ENCODE measurements around the gene NEK6. TPM values are rescaled to one million over a fixed set of nuclear protein-coding genes. Genes with fewer than 3 reads are reported as not detected.
A peak's percentile ranks its signal among the peaks of the same experiment; 100 is the strongest.

The NEK6 gene
- total and polyA plus RNA-seq, 10 of the 15 experiments (the other 5 are each of a cell fraction or from before 2014, with no cell fraction given): 31.3 to 161 (median 89.2) TPM

GRCh38 chr9:124214116-124214515 is 43.6 kb upstream of the NEK6 start:
- Histone ChIP-seq H4K20me1 (ENCODE audit: control insufficient read depth, insufficient read depth) (no peaks in the 10 kb centered on the region), H3K4me2 (ENCODE audit: control insufficient read depth, insufficient read depth) (no peak overlapping the region), H3K9ac (ENCODE audit: control insufficient read depth, insufficient read depth, low read length) (no peak overlapping the region), H3K79me2 (ENCODE audit: control insufficient read depth, insufficient read depth, low read length) (no peaks in the 10 kb centered on the region; the same call in 1 of the 2 replicates), H3K4me1 (ENCODE audit: control insufficient read depth, insufficient read depth, low read length) (peaks cover 77% of the 10 kb centered on the region), H3K4me3 (no peak overlapping the region), H3K9me3 (replicated peaks; ENCODE audit: control insufficient read depth, insufficient read depth, low read length) (no peaks in the 10 kb centered on the region), H2AFZ (ENCODE audit: control insufficient read depth, low read depth, low read length) (no peak overlapping the region; the same call in 1 of the 2 replicates), H3K27me3 (replicated peaks in 1 of 2; ENCODE audit: control insufficient read depth in 2 of 2, insufficient read depth in 2 of 2, low read length in 1 of 2) (no peaks in the 10 kb centered on the region), H3K36me3 (ENCODE audit: control insufficient read depth in 2 of 2, insufficient read depth in 2 of 2, low read length in 1 of 2) (no peaks in the 10 kb centered on the region), H3K27ac (ENCODE audit: control insufficient read depth, insufficient read depth) (no peak overlapping the region)
- ChIA-PET POLR2A (interaction anchor here (1.1 kb wide), 1 partner anchor 17 kb away, joined by 3 read pairs; no protein-coding TSS in a partner anchor), CTCF (interaction anchor here (1.2 kb wide), 1 partner anchor 17 kb away, joined by 4 read pairs; no protein-coding TSS in a partner anchor), RAD21 (ENCODE audit: unreplicated experiment) (interaction anchor here (0.6 to 16.1 kb wide), 3 partner anchors 10 to 437 kb away, joined by 3 to 293 read pairs (median 4); no protein-coding TSS in a partner anchor), SMC1A (ENCODE audit: uncharacterized antibody, unreplicated experiment) (interaction anchor here (4.4 to 13.1 kb wide), 2 partner anchors 14 to 43 kb away, joined by 19 to 249 read pairs; partner anchors contain the start of gene NEK6)
- no peak for TF ChIP-seq EZH2 (IDR thresholded peaks at IDR 0.05; ENCODE audit: borderline replicate concordance, control insufficient read depth, low read depth, low read length)
- TF ChIP-seq SPI1 (IDR thresholded peaks at IDR 0.05; ENCODE audit: borderline replicate concordance, insufficient read depth, low read depth, low read length): peak; percentile 53; the same call in 1 of the 2 replicates
- no peak for FAIRE-seq
- in situ Hi-C loops (cut with MboI): loop anchor here (25.0 kb wide), 1 partner anchor 1423 kb away; no protein-coding TSS in a partner anchor
- no peak for DNase-seq (ENCODE audit: low read depth, low spot score)
- intact Hi-C loops (cut with micrococcal nuclease; ENCODE audit: unreplicated experiment): no loop called here
- no peak for ATAC-seq
- 33% methylated on average over 8 of the region's 8 CpGs for WGBS (ENCODE audit: insufficient coverage, insufficient replicate concordance, low lambda C conversion rate, missing lambda C conversion rate)
- no TSS peak for BruUV-seq (replicated peaks)

- Histone ChIP-seq H3K9ac (ENCODE audit: control insufficient read depth, insufficient read depth, low read length) (no peak overlapping the region), H3K79me2 (ENCODE audit: control insufficient read depth, insufficient read depth, low read length) (no peaks in the 10 kb centered on the region; the same call in 1 of the 2 replicates), H3K36me3 (ENCODE audit: control insufficient read depth in 2 of 2, insufficient read depth in 2 of 2, low read length in 1 of 2) (no peaks in the 10 kb centered on the region), H3K27me3 (replicated peaks in 1 of 2; ENCODE audit: control insufficient read depth in 2 of 2, insufficient read depth in 2 of 2, low read length in 1 of 2) (no peaks in the 10 kb centered on the region), H3K4me3 (no peak overlapping the region), H3K9me3 (replicated peaks; ENCODE audit: control insufficient read depth, insufficient read depth, low read length) (no peaks in the 10 kb centered on the region), H4K20me1 (ENCODE audit: control insufficient read depth, insufficient read depth) (no peaks in the 10 kb centered on the region), H2AFZ (ENCODE audit: control insufficient read depth, low read depth, low read length) (no peak overlapping the region), H3K4me2 (ENCODE audit: control insufficient read depth, insufficient read depth) (no peak overlapping the region), H3K4me1 (ENCODE audit: control insufficient read depth, insufficient read depth, low read length) (peaks cover 72% of the 10 kb centered on the region), H3K27ac (ENCODE audit: control insufficient read depth, insufficient read depth) (no peak overlapping the region)
- in situ Hi-C loops (cut with MboI) (loop anchor here (25.0 kb wide), 1 partner anchor 1423 kb away; no protein-coding TSS in a partner anchor), intact Hi-C loops (cut with micrococcal nuclease; ENCODE audit: unreplicated experiment) (no loop called here)
- BruUV-seq (replicated peaks): no TSS peak
- ATAC-seq: no peak
- 36% methylated on average over 11 of the region's 11 CpGs for WGBS (ENCODE audit: insufficient coverage, insufficient replicate concordance, low lambda C conversion rate, missing lambda C conversion rate)
- no peak for FAIRE-seq
- RAD21 ChIA-PET (ENCODE audit: unreplicated experiment): interaction anchor here (1.0 to 16.1 kb wide), 3 partner anchors 9 to 45 kb away, joined by 3 to 293 read pairs (median 3); no protein-coding TSS in a partner anchor
- POLR2A ChIA-PET: interaction anchor here (3.4 to 5.5 kb wide), 3 partner anchors 12 to 41 kb away, joined by 30 to 59 read pairs (median 38); partner anchors contain the start of gene NEK6
- CTCF ChIA-PET: interaction anchor here (1.2 kb wide), 2 partner anchors 18 to 28 kb away, joined by 4 to 5 read pairs; no protein-coding TSS in a partner anchor
- SMC1A ChIA-PET (ENCODE audit: uncharacterized antibody, unreplicated experiment): interaction anchor here (1.0 to 13.1 kb wide), 3 partner anchors 15 to 42 kb away, joined by 4 to 249 read pairs (median 19); partner anchors contain the start of gene NEK6
- DNase-seq (ENCODE audit: low read depth, low spot score): no peak
- TF ChIP-seq PRDM15 (CRISPR knock-in tag; IDR thresholded peaks at IDR 0.05) (no peak), POU2F2 (IDR thresholded peaks at IDR 0.05; ENCODE audit: borderline replicate concordance, low read depth, low read length) (no peak), ATF2 (IDR thresholded peaks at IDR 0.05; ENCODE audit: low read length) (no peak), SREBF2 (IDR thresholded peaks at IDR 0.05; ENCODE audit: low read length) (no peak), USF1 (IDR thresholded peaks at IDR 0.05; ENCODE audit: borderline replicate concordance, extremely low read length, insufficient read depth, low read depth, low read length) (no peak)
Measured at GRCh38 chr9:124214596-124215367, 43.0 kb upstream of the NEK6 start.

Measured in GM12878 (cell line).